ENCODE results near the gene MOB3A. TPM values are rescaled to one million over a fixed set of nuclear protein-coding genes. Genes with fewer than 3 reads are reported as not detected.

Gene MOB3A
- total and polyA plus RNA-seq, 2 experiments from 2014 or later, result 2.9 to 5.9 TPM

- H3K4me3 Mint-ChIP-seq, result no peak overlapping the region
Observed at GRCh38 chr19:2089001-2089711, 7.0 kb downstream of the MOB3A start.

GRCh38 chr19:2087621-2088100, 8.5 kb downstream of the MOB3A start:
- H3K4me3 Mint-ChIP-seq, result no peak overlapping the region
- peaks cover 5% of the 10 kb centered on the region for H3K27me3 Mint-ChIP-seq (ENCODE audit: insufficient read depth, low read depth, poor library complexity)
- no peak overlapping the region for H3K4me2 ChIP-seq
- H3K79me2 ChIP-seq (replicated peaks; ENCODE audit: insufficient read depth), result no peaks in the 10 kb centered on the region
- no peak overlapping the region for H3K27ac Mint-ChIP-seq
- H2AFZ ChIP-seq, result no peak overlapping the region
- H3K27ac ChIP-seq (ENCODE audit: low read depth), result no peak overlapping the region
- H3F3A ChIP-seq (replicated peaks; ENCODE audit: low read depth), result peaks cover 3% of the 10 kb centered on the region; the same call in 1 of the 2 replicates
- no peaks in the 10 kb centered on the region for H3K27me3 ChIP-seq (ENCODE audit: insufficient read depth)
- H4K20me1 ChIP-seq (replicated peaks; ENCODE audit: insufficient read depth), result no peaks in the 10 kb centered on the region
- DNase-seq (ENCODE audit: low spot score) (no peak), ATAC-seq (no peak)
- no peaks in the 10 kb centered on the region for H3K9me2 ChIP-seq (ENCODE audit: insufficient read depth)
- H3K4me3 ChIP-seq, result no peak overlapping the region
- no peaks in the 10 kb centered on the region for H3K36me3 ChIP-seq (ENCODE audit: insufficient read depth)
- peaks cover 21% of the 10 kb centered on the region for H3K4me1 Mint-ChIP-seq
- no peaks in the 10 kb centered on the region for H3K9me3 Mint-ChIP-seq
- H3K36me3 Mint-ChIP-seq (ENCODE audit: low read depth), result no peaks in the 10 kb centered on the region
- peaks cover 5% of the 10 kb centered on the region; the same call in 1 of the 2 replicates for H3K4me1 ChIP-seq (ENCODE audit: insufficient read depth)
- TF ChIP-seq STAT1 (IDR thresholded peaks at IDR 0.05; ENCODE audit: unreplicated experiment), result no peak
- no peak for TF ChIP-seq JUNB (IDR thresholded peaks at IDR 0.05; ENCODE audit: unreplicated experiment)
- TF ChIP-seq ZNF331 (CRISPR knock-in tag; IDR thresholded peaks at IDR 0.05; ENCODE audit: low read depth), result no peak
- no peak for TF ChIP-seq CREB1 (CRISPR knock-in tag; IDR thresholded peaks at IDR 0.05; ENCODE audit: low read depth)
- no peak for TF ChIP-seq REST (IDR thresholded peaks at IDR 0.05; ENCODE audit: unreplicated experiment)
- TF ChIP-seq NANOG (IDR thresholded peaks at IDR 0.05; ENCODE audit: borderline replicate concordance), result no peak
- no peak for TF ChIP-seq POLR2AphosphoS5 (IDR thresholded peaks at IDR 0.05; ENCODE audit: low read depth)
- TF ChIP-seq CTCF (conservative IDR thresholded peaks at IDR 0.05; ENCODE audit: low read depth in 2 of 2), result no peak; a peak in 1 of 4 replicates

More at GRCh38 chr19:2089001-2089711, 7.0 kb downstream of the MOB3A start:
- H3K36me3 ChIP-seq (ENCODE audit: insufficient read depth), result no peaks in the 10 kb centered on the region
- Mint-ChIP-seq H3K27ac (peak overlapping the region; percentile 77), H3K4me1 (peaks cover 21% of the 10 kb centered on the region), H3K36me3 (ENCODE audit: low read depth) (no peaks in the 10 kb centered on the region), H3K9me3 (no peaks in the 10 kb centered on the region), H3K27me3 (ENCODE audit: insufficient read depth, low read depth, poor library complexity) (peaks cover 4% of the 10 kb centered on the region)
- H3K4me3 ChIP-seq, result no peak overlapping the region
- TF ChIP-seq CREB1 (CRISPR knock-in tag; IDR thresholded peaks at IDR 0.05; ENCODE audit: low read depth) (no peak), ZNF114 (CRISPR knock-in tag; IDR thresholded peaks at IDR 0.05) (no peak), REST (IDR thresholded peaks at IDR 0.05; ENCODE audit: unreplicated experiment) (no peak), NANOG (IDR thresholded peaks at IDR 0.05; ENCODE audit: borderline replicate concordance) (no peak), POLR2AphosphoS5 (IDR thresholded peaks at IDR 0.05; ENCODE audit: low read depth) (no peak), EZH2phosphoT487 (IDR thresholded peaks at IDR 0.05; ENCODE audit: unreplicated experiment) (no peak), EZH2 (IDR thresholded peaks at IDR 0.05; ENCODE audit: low read depth, unreplicated experiment) (no peak)
- H3K27me3 ChIP-seq (ENCODE audit: insufficient read depth), result no peaks in the 10 kb centered on the region
- H3K4me1 ChIP-seq (ENCODE audit: insufficient read depth), result peaks cover 5% of the 10 kb centered on the region; the same call in 1 of the 2 replicates
- peak overlapping the region; percentile 59; the same call in 1 of the 2 replicates for H3K27ac ChIP-seq (ENCODE audit: low read depth)
- no peaks in the 10 kb centered on the region for H3K9me2 ChIP-seq (ENCODE audit: insufficient read depth)
- no peak for DNase-seq (ENCODE audit: low spot score)
- peaks cover 3% of the 10 kb centered on the region; the same call in 1 of the 2 replicates for H3F3A ChIP-seq (replicated peaks; ENCODE audit: low read depth)
- H3K4me2 ChIP-seq, result no peak overlapping the region
- no peak overlapping the region for H2AFZ ChIP-seq
- no peak for ATAC-seq
- H4K20me1 ChIP-seq (replicated peaks; ENCODE audit: insufficient read depth), result no peaks in the 10 kb centered on the region
- H3K79me2 ChIP-seq (replicated peaks; ENCODE audit: insufficient read depth), result no peaks in the 10 kb centered on the region
